Mesothelial cell of epicardium (in vitro differentiated cells): ENCODE results near the gene ZNF93. TPM values are rescaled to one million over a fixed set of nuclear protein-coding genes. Genes with fewer than 3 reads are reported as not detected.
"Not testable (repeated sequence)": the region's sequence is repeated elsewhere in the genome, so short reads cannot be mapped to it uniquely, and the experiment has no call there.

Experiments used
- DNase-seq, 2 experiments: peaks; one replicate each; pipeline ENCODE4 v3.0.0; 2021; ENCODE audit warnings: low spot score in 2 of 2; ENCODE audit not compliant: unreplicated experiment in 2 of 2
- H3K27ac Mint-ChIP-seq: 2 replicates; pipeline ENCODE4 v1.8.0; 2021; ENCODE audit warnings: mixed read lengths
- H3K27me3 Mint-ChIP-seq: 2 replicates; pipeline ENCODE4 v1.8.0; 2021; ENCODE audit warnings: low read depth, mixed read lengths
- H3K36me3 Mint-ChIP-seq: 2 replicates; pipeline ENCODE4 v1.8.0; 2021; ENCODE audit warnings: mixed read lengths
- H3K4me1 Mint-ChIP-seq: 2 replicates; pipeline ENCODE4 v1.8.0; 2021; ENCODE audit warnings: mixed read lengths
- H3K4me3 Mint-ChIP-seq: 2 replicates; pipeline ENCODE4 v1.8.0; 2021; ENCODE audit warnings: mild to moderate bottlenecking, moderate library complexity, mixed read lengths
- H3K9me3 Mint-ChIP-seq: 2 replicates; pipeline ENCODE4 v1.8.0; 2021; ENCODE audit warnings: mixed read lengths
- CTCF ChIP-seq: fragments of 200-600 bp; sonication (generic); IDR thresholded peaks from one replicate; pipeline ENCODE4 v1.5.0; 2021; ENCODE audit warnings: antibody characterized with exemption; ENCODE audit not compliant: unreplicated experiment
- total RNA-seq: library from RNA; stranded (reverse); gene quantifications from 3 replicates; pipeline ENCODE4 v1.2.1, GENCODE V29; 2021

The ZNF93 gene
- total RNA-seq: 25.6 to 28.4 TPM (median 28.2 TPM) in 3 replicates

GRCh38 chr19:19900729-19901444 is at the start of gene ZNF93:
TSS of gene ZNF93 (plus strand) at chr19:19900946. CDS start at chr19:19901089, 143 bp downstream.
- no peaks in the 10 kb centered on the region for H3K27me3 Mint-ChIP-seq
- peak within 1 kb of the TSS; percentile 100 for H3K27ac Mint-ChIP-seq
- DNase-seq: peak; percentile 86 to 93
- peak within 1 kb of the TSS; percentile 96 for H3K4me3 Mint-ChIP-seq
- H3K4me1 Mint-ChIP-seq: peaks cover 32% of the 10 kb centered on the region
- peaks cover 19% of the 10 kb centered on the region for H3K36me3 Mint-ChIP-seq
- H3K9me3 Mint-ChIP-seq: peaks cover 40% of the 10 kb centered on the region
- no peak for TF ChIP-seq CTCF

GRCh38 chr19:19851740-19852139 is 49.0 kb upstream of the ZNF93 start:
- not testable (repeated sequence) for H3K4me3 Mint-ChIP-seq, H3K36me3 Mint-ChIP-seq, H3K4me1 Mint-ChIP-seq, H3K9me3 Mint-ChIP-seq, DNase-seq, H3K27me3 Mint-ChIP-seq, H3K27ac Mint-ChIP-seq

GRCh38 chr19:19858751-19859150 is 42.0 kb upstream of the ZNF93 start:
- H3K27me3 Mint-ChIP-seq: no peaks in the 10 kb centered on the region
- H3K36me3 Mint-ChIP-seq: peaks cover 14% of the 10 kb centered on the region
- DNase-seq: no peak
- H3K4me3 Mint-ChIP-seq: no peak overlapping the region
- H3K4me1 Mint-ChIP-seq: no peaks in the 10 kb centered on the region
- TF ChIP-seq CTCF: no peak
- H3K9me3 Mint-ChIP-seq: peaks cover 6% of the 10 kb centered on the region
- no peak overlapping the region for H3K27ac Mint-ChIP-seq

- TF ChIP-seq CTCF: no peak
- H3K4me3 Mint-ChIP-seq: peak overlapping the region; percentile 84
- peaks cover 14% of the 10 kb centered on the region for H3K36me3 Mint-ChIP-seq
- H3K4me1 Mint-ChIP-seq: no peaks in the 10 kb centered on the region
- H3K9me3 Mint-ChIP-seq: peaks cover 6% of the 10 kb centered on the region
- H3K27ac Mint-ChIP-seq: peak overlapping the region; percentile 78
- DNase-seq: peak; percentile 37 to 63
- H3K27me3 Mint-ChIP-seq: no peaks in the 10 kb centered on the region
These were observed 39.9 kb upstream of the ZNF93 start for GRCh38 chr19:19860756-19861390.

- H3K27me3 Mint-ChIP-seq: no peaks in the 10 kb centered on the region
- TF ChIP-seq CTCF: no peak
- H3K4me1 Mint-ChIP-seq: peaks cover 20% of the 10 kb centered on the region
- peak within 1 kb of the TSS; percentile 100 for H3K27ac Mint-ChIP-seq
- peak within 1 kb of the TSS; percentile 100 for H3K4me3 Mint-ChIP-seq
- H3K9me3 Mint-ChIP-seq: no peaks in the 10 kb centered on the region
- peak; percentile 89 to 94 for DNase-seq
- peaks cover 8% of the 10 kb centered on the region for H3K36me3 Mint-ChIP-seq
These were observed 34.8 kb upstream of the ZNF93 start, which contains the start of gene ZNF253 for GRCh38 chr19:19865750-19866610. TSS of gene ZNF253 (plus strand) at chr19:19865882. CDS start at chr19:19865997, 115 bp downstream.
